NCI-H69 (cell line): ENCODE results near the gene NUP93.
"Not testable (repeated sequence)": the region's sequence is repeated elsewhere in the genome, so short reads cannot be mapped to it uniquely, and the experiment has no call there.

Source experiments
- DNase-seq: peaks from one replicate; lab custom pipeline; 2025; lab: John Stamatoyannopoulos, UW

Gene NUP93

DNA sequence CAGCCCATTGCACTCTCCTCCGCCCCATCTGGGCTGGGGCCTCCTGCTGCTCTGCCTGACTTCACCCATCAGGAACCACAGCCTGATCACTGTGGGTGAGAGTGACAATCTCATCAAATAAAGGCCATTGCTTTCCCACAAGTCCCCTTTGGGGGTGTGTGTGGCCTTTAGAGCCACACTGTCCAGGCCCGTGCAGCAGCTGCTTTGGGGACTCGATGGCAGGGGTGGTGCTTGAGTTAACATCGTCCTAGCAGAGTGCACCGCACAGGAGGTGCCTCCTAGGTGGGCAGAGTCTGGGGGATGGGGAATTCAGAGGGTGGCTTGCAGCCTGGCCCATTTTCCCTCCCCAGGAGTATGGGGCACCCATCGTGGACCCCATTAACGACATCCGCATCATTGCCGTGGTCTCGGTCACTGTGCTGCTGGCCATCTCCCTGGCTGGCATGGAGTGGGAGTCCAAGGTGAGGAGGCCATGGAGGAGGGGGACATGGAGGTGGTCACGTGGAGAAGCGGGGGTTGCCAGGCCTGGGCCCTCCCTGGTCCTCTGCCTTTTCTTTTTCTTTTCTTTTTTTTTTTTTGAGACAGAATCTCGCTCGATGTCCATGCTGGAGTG is 140.5 kb downstream of the NUP93 start:
- DNase-seq: no peak

DNA sequence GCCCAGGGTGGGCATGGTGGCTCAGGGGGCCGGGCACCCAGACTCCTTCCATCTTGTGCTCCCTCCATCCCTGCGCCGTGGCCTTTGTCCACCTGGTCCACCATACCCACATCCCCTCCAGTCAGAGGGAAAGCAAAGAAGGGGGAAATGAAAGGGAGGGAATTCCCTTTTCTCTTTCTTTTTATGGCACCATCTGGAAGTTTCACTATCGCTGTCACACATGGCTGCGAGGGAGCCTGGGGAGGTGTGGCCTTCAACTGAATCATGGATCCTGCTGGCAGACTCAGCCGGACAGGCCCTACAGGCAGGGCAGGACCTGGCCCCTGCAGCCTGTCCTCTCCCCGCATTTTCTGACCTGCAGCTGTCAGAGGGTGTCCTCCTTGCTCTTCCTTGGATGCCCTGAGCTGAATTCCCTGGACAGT is 141.3 kb downstream of the NUP93 start:
- DNase-seq: peak; percentile 5

DNA sequence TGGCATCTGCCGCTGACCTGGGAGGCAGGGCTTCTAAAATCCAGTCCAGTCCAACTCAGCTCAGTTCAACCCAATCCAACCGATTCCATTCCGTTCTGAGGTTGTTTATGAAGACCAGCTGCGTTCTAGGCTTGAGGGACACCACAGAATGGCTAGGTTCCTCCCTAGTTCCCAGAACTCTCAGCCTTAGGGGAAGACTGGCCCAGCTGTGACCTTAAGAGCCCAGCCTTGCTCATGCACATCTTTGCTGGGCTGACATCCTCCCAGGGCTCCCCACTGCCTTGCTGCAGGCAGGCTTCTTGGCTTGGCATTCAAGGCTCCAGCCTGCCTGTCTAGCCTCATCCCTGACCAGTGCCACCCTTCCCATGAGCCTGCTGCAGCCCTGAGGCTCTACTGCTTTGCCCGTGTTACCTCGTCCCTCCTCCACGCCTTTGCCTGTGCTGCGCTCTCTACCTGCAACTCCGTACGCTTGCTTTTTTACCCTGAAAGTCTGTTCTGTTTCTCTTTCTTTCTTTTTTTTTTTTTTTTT is 143.0 kb downstream of the NUP93 start:
- no peak for DNase-seq

GRCh38 chr16:56874800-56875199 is 144.9 kb downstream of the NUP93 start:
- no peak for DNase-seq

GRCh38 chr16:56876048-56876447 is 146.1 kb downstream of the NUP93 start:
- no peak for DNase-seq

- DNase-seq: no peak
These were observed 147.7 kb downstream of the NUP93 start for GRCh38 chr16:56877486-56878182.

- no peak for DNase-seq
These were observed 148.4 kb downstream of the NUP93 start for GRCh38 chr16:56878282-56878854.

- DNase-seq: no peak
These were observed 149.3 kb downstream of the NUP93 start for GRCh38 chr16:56879276-56879675.

GRCh38 chr16:56880176-56880575 is 150.2 kb downstream of the NUP93 start:
- no peak for DNase-seq

GRCh38 chr16:56880685-56881084 is 150.8 kb downstream of the NUP93 start:
- no peak for DNase-seq

GRCh38 chr16:56882077-56882800 is 152.3 kb downstream of the NUP93 start:
- DNase-seq: no peak

- DNase-seq: no peak
These were observed 153.7 kb downstream of the NUP93 start for GRCh38 chr16:56883586-56883985.

DNA sequence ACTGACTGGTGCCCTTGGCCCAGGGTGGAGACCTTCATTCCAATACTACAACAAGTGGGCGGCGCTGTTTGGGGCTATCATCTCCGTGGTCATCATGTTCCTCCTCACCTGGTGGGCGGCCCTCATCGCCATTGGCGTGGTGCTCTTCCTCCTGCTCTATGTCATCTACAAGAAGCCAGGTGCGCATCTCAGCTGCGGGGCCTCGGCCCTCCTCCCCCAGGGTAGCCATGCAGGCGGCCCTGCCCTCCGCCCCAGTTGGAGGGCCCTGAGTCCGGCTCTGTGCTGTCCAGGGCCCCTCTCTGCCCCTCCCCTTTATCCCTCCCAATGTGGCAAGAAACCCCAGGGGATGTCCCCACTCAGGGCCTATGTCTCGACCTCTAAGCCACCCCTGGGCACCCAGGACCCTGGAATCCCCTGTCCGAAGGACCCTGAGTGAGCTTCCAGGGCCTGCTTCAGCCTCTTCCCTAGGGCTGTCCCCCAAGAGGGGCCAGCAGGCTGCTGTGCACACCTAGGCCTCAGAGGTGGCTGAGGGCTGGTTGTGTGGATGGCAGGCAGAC is 154.2 kb downstream of the NUP93 start:
- DNase-seq: no peak

DNA sequence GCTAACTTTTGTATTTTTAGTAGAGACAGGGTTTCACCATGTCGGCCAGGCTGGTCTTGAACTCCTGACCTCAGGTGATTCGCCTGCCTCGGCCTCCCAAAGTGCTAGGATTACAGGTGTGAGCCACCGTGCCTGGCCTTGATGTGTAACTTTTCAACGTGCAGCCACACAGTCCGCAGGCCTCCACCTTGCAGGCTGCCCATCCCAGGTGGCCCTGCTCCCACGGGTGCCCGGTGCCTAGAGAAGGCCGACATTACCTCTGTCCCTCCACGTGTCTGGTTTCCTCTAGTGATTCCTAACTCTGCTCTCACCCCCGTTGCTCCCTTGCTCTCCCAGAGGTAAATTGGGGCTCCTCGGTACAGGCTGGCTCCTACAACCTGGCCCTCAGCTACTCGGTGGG is 155.0 kb downstream of the NUP93 start:
- DNase-seq: not testable (repeated sequence)

GRCh38 chr16:56885446-56886162 is 155.7 kb downstream of the NUP93 start:
- no peak for DNase-seq

GRCh38 chr16:56886296-56886695 is 156.4 kb downstream of the NUP93 start:
- no peak for DNase-seq

DNA sequence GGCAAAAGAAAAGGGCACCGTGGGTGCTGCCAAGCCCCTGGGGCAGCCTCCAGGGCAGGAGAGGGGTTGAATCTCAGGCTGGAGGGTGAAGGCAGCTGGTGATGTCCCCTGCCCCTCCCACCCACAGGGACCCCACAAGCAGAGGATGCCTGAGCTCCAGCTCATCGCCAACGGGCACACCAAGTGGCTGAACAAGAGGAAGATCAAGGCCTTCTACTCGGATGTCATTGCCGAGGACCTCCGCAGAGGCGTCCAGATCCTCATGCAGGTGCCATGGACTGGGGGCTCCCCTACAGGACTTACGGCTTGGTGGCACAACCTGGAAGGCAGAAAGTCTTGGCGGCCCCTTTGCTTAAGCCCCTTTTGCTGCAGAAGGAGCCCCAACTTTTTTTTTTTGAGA is 156.9 kb downstream of the NUP93 start:
- no peak for DNase-seq

GRCh38 chr16:56888806-56889205 is 158.9 kb downstream of the NUP93 start:
- no peak for DNase-seq

- no peak for DNase-seq
These were observed 159.3 kb downstream of the NUP93 start for GRCh38 chr16:56889206-56889605.

DNA sequence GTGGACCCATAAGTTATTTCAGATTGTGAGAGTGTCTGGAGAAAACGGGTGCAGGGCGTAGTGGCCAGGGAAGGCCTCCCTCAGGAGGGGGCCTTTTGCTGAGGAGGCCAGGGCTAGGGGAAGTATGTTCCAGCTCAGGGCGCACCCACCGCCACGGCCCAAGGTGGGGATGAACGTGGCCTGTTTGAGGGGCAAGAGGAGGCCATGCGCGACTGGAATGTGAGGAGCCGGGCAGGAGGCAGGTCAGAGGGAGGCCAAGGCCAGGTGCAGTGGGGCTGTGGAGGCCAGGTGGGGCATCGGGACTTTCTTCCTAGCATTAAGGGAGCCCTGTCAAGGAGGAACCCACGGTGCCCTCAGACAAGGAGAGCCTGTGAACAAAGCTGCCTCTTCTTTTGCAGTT is 161.8 kb downstream of the NUP93 start:
- DNase-seq: no peak

- DNase-seq: no peak
These were observed 162.8 kb downstream of the NUP93 start for GRCh38 chr16:56892705-56893104.
